Mesothelial cell of epicardium (in vitro differentiated cells): ENCODE results near the gene HSPA1A. TPM values are rescaled to one million over a fixed set of nuclear protein-coding genes. Genes with fewer than 3 reads are reported as not detected.
A peak's percentile ranks its signal among the peaks of the same experiment; 100 is the strongest.
"Not testable (repeated sequence)": the region's sequence is repeated elsewhere in the genome, so short reads cannot be mapped to it uniquely, and the experiment has no call there.

Experiments
- DNase-seq, 2 experiments: peaks; one replicate each; pipeline ENCODE4 v3.0.0; 2021; ENCODE audit warnings: low spot score in 2 of 2; ENCODE audit not compliant: unreplicated experiment in 2 of 2
- H3K27ac Mint-ChIP-seq: 2 replicates; pipeline ENCODE4 v1.8.0; 2021; ENCODE audit warnings: mixed read lengths
- H3K27me3 Mint-ChIP-seq: 2 replicates; pipeline ENCODE4 v1.8.0; 2021; ENCODE audit warnings: low read depth, mixed read lengths
- H3K36me3 Mint-ChIP-seq: 2 replicates; pipeline ENCODE4 v1.8.0; 2021; ENCODE audit warnings: mixed read lengths
- H3K4me1 Mint-ChIP-seq: 2 replicates; pipeline ENCODE4 v1.8.0; 2021; ENCODE audit warnings: mixed read lengths
- H3K4me3 Mint-ChIP-seq: 2 replicates; pipeline ENCODE4 v1.8.0; 2021; ENCODE audit warnings: mild to moderate bottlenecking, moderate library complexity, mixed read lengths
- H3K9me3 Mint-ChIP-seq: 2 replicates; pipeline ENCODE4 v1.8.0; 2021; ENCODE audit warnings: mixed read lengths
- total RNA-seq: library from RNA; stranded (reverse); gene quantifications from 3 replicates; pipeline ENCODE4 v1.2.1, GENCODE V29; 2021
- TF ChIP-seq, protein P1 (sequence below): fragments of 200-600 bp; sonication (generic); IDR thresholded peaks from one replicate; pipeline ENCODE4 v1.5.0; 2021; ENCODE audit warnings: antibody characterized with exemption; ENCODE audit not compliant: unreplicated experiment

The HSPA1A gene
- total RNA-seq, 1 donor from 2014 or later, result 70.1 TPM

DNA sequence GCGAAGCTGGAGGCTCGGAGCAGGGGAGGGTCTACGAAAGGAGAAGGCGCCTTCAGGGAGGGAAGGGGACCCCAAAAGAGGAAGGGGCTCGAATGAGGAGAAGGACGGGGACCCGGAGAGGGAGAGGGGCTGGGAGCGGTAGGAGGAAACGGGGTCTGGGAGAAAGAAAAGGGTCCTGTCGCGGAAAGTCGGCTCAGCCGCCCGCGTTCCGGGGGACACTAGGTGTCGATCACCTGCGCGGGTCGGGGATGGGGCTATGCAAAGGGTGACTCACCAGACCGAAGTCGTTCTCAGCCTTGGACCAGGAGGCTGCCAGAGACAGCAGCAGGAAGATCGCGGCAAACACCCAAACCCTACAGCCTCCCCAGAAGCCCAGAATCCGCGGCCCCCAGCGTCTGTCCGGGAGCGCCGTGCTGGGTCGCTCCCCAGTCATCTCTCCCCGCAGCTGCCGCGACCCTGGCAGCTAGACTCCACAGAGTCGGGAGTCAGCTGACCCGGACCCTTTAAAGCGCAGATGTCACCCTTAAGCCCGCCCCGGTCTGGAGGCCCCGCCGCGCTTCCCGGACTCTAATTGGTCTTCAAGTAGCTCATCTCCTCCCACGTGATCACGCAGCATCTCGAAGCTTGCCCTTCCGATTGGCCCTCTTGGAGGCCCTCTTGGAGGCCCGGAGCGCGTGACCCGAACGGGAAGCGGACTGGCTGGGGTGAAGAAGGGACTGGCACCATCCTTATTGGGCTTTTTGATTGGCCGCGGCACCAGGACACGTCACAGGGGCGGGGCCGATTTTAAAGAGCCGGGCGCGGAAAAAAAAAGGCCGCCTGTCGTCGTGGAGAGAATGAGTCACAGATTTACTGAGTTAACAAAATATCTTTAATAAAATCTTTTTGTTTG, 47.2 kb downstream of the HSPA1A start, which contains the start of gene NEU1:
TSS of gene NEU1 (minus strand) at position 478 of the 892 bp plus-strand sequence. CDS start at position 433, 45 bp downstream.
- H3K27me3 Mint-ChIP-seq, result no peaks in the 10 kb centered on the region
- H3K9me3 Mint-ChIP-seq, result no peaks in the 10 kb centered on the region
- peaks cover 20% of the 10 kb centered on the region for H3K4me1 Mint-ChIP-seq
- peak; percentile 97 to 98 for DNase-seq
- H3K36me3 Mint-ChIP-seq, result peaks cover 4% of the 10 kb centered on the region
- peak within 1 kb of the TSS; percentile 97 for H3K4me3 Mint-ChIP-seq
- H3K27ac Mint-ChIP-seq, result peak within 1 kb of the TSS; percentile 100
- TF ChIP-seq, protein P1, sequence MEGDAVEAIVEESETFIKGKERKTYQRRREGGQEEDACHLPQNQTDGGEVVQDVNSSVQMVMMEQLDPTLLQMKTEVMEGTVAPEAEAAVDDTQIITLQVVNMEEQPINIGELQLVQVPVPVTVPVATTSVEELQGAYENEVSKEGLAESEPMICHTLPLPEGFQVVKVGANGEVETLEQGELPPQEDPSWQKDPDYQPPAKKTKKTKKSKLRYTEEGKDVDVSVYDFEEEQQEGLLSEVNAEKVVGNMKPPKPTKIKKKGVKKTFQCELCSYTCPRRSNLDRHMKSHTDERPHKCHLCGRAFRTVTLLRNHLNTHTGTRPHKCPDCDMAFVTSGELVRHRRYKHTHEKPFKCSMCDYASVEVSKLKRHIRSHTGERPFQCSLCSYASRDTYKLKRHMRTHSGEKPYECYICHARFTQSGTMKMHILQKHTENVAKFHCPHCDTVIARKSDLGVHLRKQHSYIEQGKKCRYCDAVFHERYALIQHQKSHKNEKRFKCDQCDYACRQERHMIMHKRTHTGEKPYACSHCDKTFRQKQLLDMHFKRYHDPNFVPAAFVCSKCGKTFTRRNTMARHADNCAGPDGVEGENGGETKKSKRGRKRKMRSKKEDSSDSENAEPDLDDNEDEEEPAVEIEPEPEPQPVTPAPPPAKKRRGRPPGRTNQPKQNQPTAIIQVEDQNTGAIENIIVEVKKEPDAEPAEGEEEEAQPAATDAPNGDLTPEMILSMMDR, result no peak

DNA sequence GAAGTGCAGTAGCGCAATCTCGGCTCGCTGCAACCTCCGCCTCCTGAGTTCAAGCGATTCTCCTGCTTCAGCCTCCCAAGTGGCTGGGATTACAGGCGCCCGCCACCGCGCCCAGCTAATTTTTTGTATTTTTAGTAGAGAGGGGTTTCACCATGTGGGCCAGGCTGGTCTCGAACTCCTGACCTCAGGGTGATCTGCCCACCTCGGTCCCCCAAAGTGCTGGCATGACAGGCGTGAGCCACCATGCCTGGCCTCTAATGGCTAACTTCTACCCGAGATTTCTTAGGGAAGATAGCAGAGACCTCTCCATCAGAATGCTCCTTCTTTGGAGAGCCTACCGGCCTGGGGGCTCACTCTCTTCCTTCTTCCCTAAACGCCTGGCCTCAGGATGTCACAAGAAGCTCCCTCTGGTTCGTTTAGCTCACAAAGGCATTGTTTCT, 48.8 kb downstream of the HSPA1A start:
- H3K27ac Mint-ChIP-seq, result peak overlapping the region; percentile 100
- H3K36me3 Mint-ChIP-seq, DNase-seq, H3K9me3 Mint-ChIP-seq, H3K27me3 Mint-ChIP-seq: not testable (repeated sequence)
- peak overlapping the region; percentile 97 for H3K4me3 Mint-ChIP-seq
- H3K4me1 Mint-ChIP-seq, result peaks cover 20% of the 10 kb centered on the region

DNA sequence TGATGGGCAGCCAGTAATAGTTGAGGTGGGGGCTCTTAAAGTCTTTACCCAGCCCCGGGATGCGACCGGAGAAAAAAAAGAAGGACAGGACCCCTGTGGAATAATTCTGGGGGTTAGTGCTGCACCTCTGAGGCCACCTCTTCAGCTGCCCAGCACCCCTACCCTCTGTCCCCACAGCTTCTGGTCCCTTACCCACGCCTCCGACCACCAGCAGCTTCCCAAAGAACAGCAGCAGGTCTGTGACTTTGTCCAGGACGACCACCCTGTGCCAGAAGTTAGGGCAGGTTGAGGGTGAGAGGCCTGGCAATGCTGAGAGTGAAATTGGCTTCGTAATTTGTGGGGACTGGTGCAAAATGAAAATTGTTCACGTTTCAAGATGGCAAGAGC, 49.5 kb downstream of the HSPA1A start:
- peaks cover 20% of the 10 kb centered on the region for H3K4me1 Mint-ChIP-seq
- no peak for DNase-seq
- peaks cover 3% of the 10 kb centered on the region for H3K36me3 Mint-ChIP-seq
- peak overlapping the region; percentile 17 for H3K4me3 Mint-ChIP-seq
- no peaks in the 10 kb centered on the region for H3K27me3 Mint-ChIP-seq
- no peaks in the 10 kb centered on the region for H3K9me3 Mint-ChIP-seq
- TF ChIP-seq, protein P1, result no peak
- H3K27ac Mint-ChIP-seq, result peak overlapping the region; percentile 100

DNA sequence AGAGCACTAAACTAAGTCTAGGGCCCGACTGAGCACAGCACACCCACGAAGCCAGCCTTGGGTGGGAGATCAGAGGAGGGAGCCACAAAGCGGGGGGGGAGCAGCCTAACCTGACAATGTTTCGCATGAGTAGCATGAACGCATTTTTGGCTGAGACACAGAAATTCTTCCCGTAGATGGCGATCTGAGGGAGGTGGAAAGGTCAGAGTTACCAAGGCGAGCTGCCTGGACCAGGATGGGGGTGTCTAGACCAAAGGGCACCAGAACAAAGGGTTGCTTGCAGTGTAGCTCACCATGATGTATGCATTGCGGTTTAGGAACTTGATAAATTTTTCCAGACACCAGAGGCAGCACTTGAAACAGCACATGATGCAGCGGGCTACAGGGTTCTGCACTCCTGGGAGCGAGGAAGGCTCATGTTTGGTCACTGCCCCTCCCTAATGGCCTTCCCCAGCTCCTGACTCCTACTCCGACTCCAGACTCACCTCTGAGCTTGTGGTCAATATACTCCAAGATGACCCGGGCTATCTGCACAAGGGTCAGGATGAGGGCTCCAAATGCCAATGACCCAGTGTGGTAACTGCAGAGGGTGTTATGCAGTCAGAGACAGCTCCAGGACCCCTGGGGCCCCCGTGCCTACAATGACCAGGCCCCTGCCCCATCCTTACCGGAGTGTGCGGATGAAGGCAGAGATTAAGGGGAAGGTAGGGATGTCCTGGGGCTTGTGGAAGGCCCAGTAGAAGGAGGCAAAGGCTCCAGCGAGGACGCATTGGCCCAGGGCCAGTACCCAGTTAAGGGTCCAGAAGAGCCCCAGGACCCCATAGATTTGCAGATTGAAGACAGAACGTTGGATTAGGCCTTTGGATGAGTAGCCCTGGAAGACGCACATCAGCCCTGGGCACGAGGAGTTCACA, 50.1 kb downstream of the HSPA1A start:
- Mint-ChIP-seq H3K36me3 (no peaks in the 10 kb centered on the region), H3K4me1 (peaks cover 20% of the 10 kb centered on the region), H3K27ac (no peak overlapping the region), H3K4me3 (peak overlapping the region; percentile 17), H3K27me3 (no peaks in the 10 kb centered on the region), H3K9me3 (no peaks in the 10 kb centered on the region)
- TF ChIP-seq, protein P1, result no peak
- DNase-seq, result no peak

Other genes with a start within 250 kb of the HSPA1A start
- gene LTA, start 243.3 kb upstream of the HSPA1A start, total RNA-seq, result 0.16 to 0.18 TPM in 2 of 3 replicates, not detected in the other
- gene TNF, start 240.0 kb upstream of the HSPA1A start, total RNA-seq, result 0.52 to 0.60 TPM (median 0.60 TPM) in 3 replicates
- gene LTB, start 233.1 kb upstream of the HSPA1A start, total RNA-seq, result 0.32 TPM in 1 of 3 replicates, not detected in the others
- 0.60 to 0.77 TPM in 2 of 3 replicates, not detected in the other for gene LST1, start 229.3 kb upstream of the HSPA1A start, total RNA-seq
- gene NCR3, start 222.5 kb upstream of the HSPA1A start, total RNA-seq, result not detected in 3 replicates
- gene AIF1, start 200.3 kb upstream of the HSPA1A start, total RNA-seq, result 5.1 to 6.0 TPM (median 5.1 TPM) in 3 replicates
- gene PRRC2A, start 194.8 kb upstream of the HSPA1A start, total RNA-seq, result 273 to 290 TPM (median 288 TPM) in 3 replicates
- 327 to 338 TPM (median 338 TPM) in 3 replicates for gene BAG6, start 162.9 kb upstream of the HSPA1A start, total RNA-seq
- 2.4 to 3.4 TPM (median 3.1 TPM) in 3 replicates for gene APOM, start 159.6 kb upstream of the HSPA1A start, total RNA-seq
- gene C6orf47, start 154.8 kb upstream of the HSPA1A start, total RNA-seq, result 19.0 to 19.3 TPM (median 19.2 TPM) in 3 replicates
- 12.7 to 14.8 TPM (median 14.3 TPM) in 3 replicates for gene GPANK1, start 150.5 kb upstream of the HSPA1A start, total RNA-seq
- gene CSNK2B, start 149.5 kb upstream of the HSPA1A start, total RNA-seq, result 155 to 157 TPM (median 157 TPM) in 3 replicates
- 34.2 to 37.5 TPM (median 36.5 TPM) in 3 replicates for gene LY6G5B, start 145.6 kb upstream of the HSPA1A start, total RNA-seq
- gene LY6G5C, start 134.5 kb upstream of the HSPA1A start, total RNA-seq, result 1.5 to 2.3 TPM (median 2.3 TPM) in 3 replicates
- 54.1 to 55.4 TPM (median 54.6 TPM) in 3 replicates for gene ABHD16A, start 112.2 kb upstream of the HSPA1A start, total RNA-seq
- not detected in 3 replicates for gene LY6G6F, start 108.7 kb upstream of the HSPA1A start, total RNA-seq
- gene LY6G6D, start 100.2 kb upstream of the HSPA1A start, total RNA-seq, result 0.67 to 1.8 TPM (median 0.82 TPM) in 3 replicates
- 0.89 to 1.4 TPM (median 1.3 TPM) in 3 replicates for gene LY6G6C, start 93.8 kb upstream of the HSPA1A start, total RNA-seq
- 0.16 to 0.33 TPM (median 0.25 TPM) in 3 replicates for gene MPIG6B, start 92.2 kb upstream of the HSPA1A start, total RNA-seq
- gene DDAH2, start 86.2 kb upstream of the HSPA1A start, total RNA-seq, result 142 to 144 TPM (median 143 TPM) in 3 replicates
- 133 to 139 TPM (median 136 TPM) in 3 replicates for gene CLIC1, start 79.0 kb upstream of the HSPA1A start, total RNA-seq
- 38.6 to 48.2 TPM (median 42.9 TPM) in 3 replicates for gene MSH5, start 75.5 kb upstream of the HSPA1A start, total RNA-seq
- 8.7 to 12.8 TPM (median 11.6 TPM) in 3 replicates for gene SAPCD1, start 52.9 kb upstream of the HSPA1A start, total RNA-seq
- 1.5 to 1.8 TPM (median 1.6 TPM) in 3 replicates for gene VWA7, start 38.2 kb upstream of the HSPA1A start, total RNA-seq
- 82.8 to 90.4 TPM (median 83.8 TPM) in 3 replicates for gene VARS1, start 19.8 kb upstream of the HSPA1A start, total RNA-seq
- gene LSM2, start 8.6 kb upstream of the HSPA1A start, total RNA-seq, result 55.8 to 58.2 TPM (median 57.0 TPM) in 3 replicates
- gene HSPA1L, start 260 bp upstream of the HSPA1A start, total RNA-seq, result 1.7 to 2.2 TPM (median 2.1 TPM) in 3 replicates
- gene HSPA1B, start 12.2 kb downstream of the HSPA1A start, total RNA-seq, result 105 to 109 TPM (median 108 TPM) in 3 replicates
- 23.2 to 24.7 TPM (median 24.4 TPM) in 3 replicates for gene NEU1, start 47.3 kb downstream of the HSPA1A start, total RNA-seq
- 0.40 to 0.94 TPM (median 0.66 TPM) in 3 replicates for gene SLC44A4, start 63.5 kb downstream of the HSPA1A start, total RNA-seq
- 127 to 135 TPM (median 129 TPM) in 3 replicates for gene EHMT2, start 82.2 kb downstream of the HSPA1A start, total RNA-seq
- gene ZBTB12, start 86.5 kb downstream of the HSPA1A start, total RNA-seq, result 35.3 to 37.1 TPM (median 35.9 TPM) in 3 replicates
- 1.6 to 2.9 TPM (median 2.7 TPM) in 3 replicates for gene C2, start 112.2 kb downstream of the HSPA1A start, total RNA-seq
- gene CFB, start 130.6 kb downstream of the HSPA1A start, total RNA-seq, result 1.4 to 2.4 TPM (median 1.8 TPM) in 3 replicates
- 55.5 to 60.0 TPM (median 59.8 TPM) in 3 replicates for gene NELFE, start 143.4 kb downstream of the HSPA1A start, total RNA-seq
- gene SKIC2, start 143.6 kb downstream of the HSPA1A start, total RNA-seq, result 78.6 to 84.3 TPM (median 82.0 TPM) in 3 replicates
- 25.2 to 28.1 TPM (median 26.1 TPM) in 3 replicates for gene DXO, start 156.6 kb downstream of the HSPA1A start, total RNA-seq
- gene C4A, start 166.5 kb downstream of the HSPA1A start, total RNA-seq, result 12.0 to 15.3 TPM (median 12.3 TPM) in 3 replicates
- gene C4B, start 199.3 kb downstream of the HSPA1A start, total RNA-seq, result 10.4 to 12.5 TPM (median 11.5 TPM) in 3 replicates
- gene CYP21A2, start 222.9 kb downstream of the HSPA1A start, total RNA-seq, result 0.58 to 1.2 TPM (median 0.91 TPM) in 3 replicates